ENCODE data around the gene MADCAM1. TPM values are rescaled to one million over a fixed set of nuclear protein-coding genes. Genes with fewer than 3 reads are reported as not detected.

The MADCAM1 gene
- total and polyA plus RNA-seq, 10 of the 15 experiments (the other 5 are each of a cell fraction or from before 2014, with no cell fraction given): 0.06 to 0.32 (median 0.31) TPM; not detected in 5

- no peak for TF ChIP-seq BCL3 (IDR thresholded peaks at IDR 0.05; ENCODE audit: borderline replicate concordance, insufficient read depth, low read depth, low read length, poor library complexity, severe bottlenecking)
- TF ChIP-seq SRF (IDR thresholded peaks at IDR 0.05; ENCODE audit: low read depth in 2 of 2, low read length in 2 of 2): peak; percentile 51 to 75; a peak in 3 of 4 replicates
- TF ChIP-seq, protein P1, sequence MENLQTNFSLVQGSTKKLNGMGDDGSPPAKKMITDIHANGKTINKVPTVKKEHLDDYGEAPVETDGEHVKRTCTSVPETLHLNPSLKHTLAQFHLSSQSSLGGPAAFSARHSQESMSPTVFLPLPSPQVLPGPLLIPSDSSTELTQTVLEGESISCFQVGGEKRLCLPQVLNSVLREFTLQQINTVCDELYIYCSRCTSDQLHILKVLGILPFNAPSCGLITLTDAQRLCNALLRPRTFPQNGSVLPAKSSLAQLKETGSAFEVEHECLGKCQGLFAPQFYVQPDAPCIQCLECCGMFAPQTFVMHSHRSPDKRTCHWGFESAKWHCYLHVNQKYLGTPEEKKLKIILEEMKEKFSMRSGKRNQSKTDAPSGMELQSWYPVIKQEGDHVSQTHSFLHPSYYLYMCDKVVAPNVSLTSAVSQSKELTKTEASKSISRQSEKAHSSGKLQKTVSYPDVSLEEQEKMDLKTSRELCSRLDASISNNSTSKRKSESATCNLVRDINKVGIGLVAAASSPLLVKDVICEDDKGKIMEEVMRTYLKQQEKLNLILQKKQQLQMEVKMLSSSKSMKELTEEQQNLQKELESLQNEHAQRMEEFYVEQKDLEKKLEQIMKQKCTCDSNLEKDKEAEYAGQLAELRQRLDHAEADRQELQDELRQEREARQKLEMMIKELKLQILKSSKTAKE (IDR thresholded peaks at IDR 0.05; ENCODE audit: low read depth, poor library complexity, severe bottlenecking): peak; percentile 55
- TF ChIP-seq EZH2 (IDR thresholded peaks at IDR 0.05; ENCODE audit: borderline replicate concordance, control insufficient read depth, low read depth, low read length): no peak
- TF ChIP-seq SIN3A (IDR thresholded peaks at IDR 0.05; ENCODE audit: low read depth, low read length): peak; percentile 21; the same call in 1 of the 2 replicates
- peak; percentile 96 for TF ChIP-seq HCFC1 (IDR thresholded peaks at IDR 0.05; ENCODE audit: low read length)
- TF ChIP-seq EED (IDR thresholded peaks at IDR 0.05; ENCODE audit: low read depth): 0 out of 2 replicates have a peak, but pooled peaks have one; percentile 21
- 0 out of 2 replicates have a peak, but pooled peaks have one; percentile 4 for TF ChIP-seq TCF12 (IDR thresholded peaks at IDR 0.05; ENCODE audit: low read depth, low read length)
- 0 out of 2 replicates have a peak, but pooled peaks have one; percentile 21 for TF ChIP-seq IRF4 (IDR thresholded peaks at IDR 0.05; ENCODE audit: low read depth, low read length)
- no peak for TF ChIP-seq ETV6 (conservative IDR thresholded peaks at IDR 0.05 in 1 of 2, IDR thresholded peaks at IDR 0.05 in 1 of 2; ENCODE audit: borderline replicate concordance in 1 of 2, low read depth in 1 of 2)
- peak; percentile 12 for TF ChIP-seq KLF5 (IDR thresholded peaks at IDR 0.05; ENCODE audit: partially characterized antibody)
- TF ChIP-seq RELB (IDR thresholded peaks at IDR 0.05; ENCODE audit: low read depth): peak; percentile 78; the same call in 1 of the 2 replicates
- peak; percentile 96 for TF ChIP-seq GABPA (IDR thresholded peaks at IDR 0.05; ENCODE audit: low read depth)
- peak; percentile 31; the same call in 1 of the 2 replicates for TF ChIP-seq HDGF (IDR thresholded peaks at IDR 0.05)
- peak; percentile 95 for TF ChIP-seq TARDBP (IDR thresholded peaks at IDR 0.05; ENCODE audit: borderline replicate concordance)
- TF ChIP-seq CHD4 (IDR thresholded peaks at IDR 0.05): no peak
- TF ChIP-seq NR2C1 (IDR thresholded peaks at IDR 0.05): peak; percentile 95
- TF ChIP-seq FOXM1 (IDR thresholded peaks at IDR 0.05; ENCODE audit: low read depth, low read length): no peak
- peak; percentile 97 for TF ChIP-seq ZBTB40 (IDR thresholded peaks at IDR 0.05; ENCODE audit: borderline replicate concordance)
Observed at GRCh38 chr19:507286-508203, 11.3 kb downstream of the MADCAM1 start, which contains the start of gene TPGS1 (continued).
